Smooth muscle cell of the brain vasculature (primary cell): Measurements from ENCODE around the gene NDUFAB1.
"Not testable (repeated sequence)": the region's sequence is repeated elsewhere in the genome, so short reads cannot be mapped to it uniquely, and the experiment has no call there.

Experiments used
- DNase-seq: peaks from one replicate; pipeline ENCODE4 v3.0.0-alpha.2; 2012; ENCODE audit warnings: low read depth, low spot score

NDUFAB1 gene

GRCh38 chr16:23584186-23585076 is 11.7 kb downstream of the NDUFAB1 start:
- no peak for DNase-seq

DNA sequence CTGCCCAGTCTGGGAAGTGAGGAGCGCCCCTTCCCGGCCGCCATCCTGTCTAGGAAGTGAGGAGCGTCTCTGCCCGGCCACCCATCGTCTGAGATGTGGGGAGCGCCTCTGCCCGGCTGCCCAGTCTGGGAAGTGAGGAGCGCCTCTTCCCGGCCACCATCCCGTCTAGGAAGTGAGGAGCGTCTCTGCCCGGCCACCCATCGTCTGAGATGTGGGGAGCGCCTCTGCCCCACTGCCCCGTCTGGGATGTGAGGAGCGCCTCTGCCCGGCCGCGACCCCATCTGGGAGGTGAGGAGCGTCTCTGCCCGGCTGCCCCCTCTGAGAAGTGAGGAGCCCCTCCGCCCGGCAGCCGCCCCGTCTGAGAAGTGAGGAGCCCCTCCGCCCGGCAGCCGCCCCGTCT is 12.8 kb downstream of the NDUFAB1 start:
- not testable (repeated sequence) for DNase-seq

GRCh38 chr16:23581764-23582163 is 14.4 kb downstream of the NDUFAB1 start:
- DNase-seq = no peak

GRCh38 chr16:23580391-23580790 is 15.7 kb downstream of the NDUFAB1 start:
- DNase-seq = no peak

GRCh38 chr16:23579371-23579770 is 16.7 kb downstream of the NDUFAB1 start:
- no peak for DNase-seq

GRCh38 chr16:23578101-23578830 is 17.9 kb downstream of the NDUFAB1 start:
- DNase-seq = no peak

DNA sequence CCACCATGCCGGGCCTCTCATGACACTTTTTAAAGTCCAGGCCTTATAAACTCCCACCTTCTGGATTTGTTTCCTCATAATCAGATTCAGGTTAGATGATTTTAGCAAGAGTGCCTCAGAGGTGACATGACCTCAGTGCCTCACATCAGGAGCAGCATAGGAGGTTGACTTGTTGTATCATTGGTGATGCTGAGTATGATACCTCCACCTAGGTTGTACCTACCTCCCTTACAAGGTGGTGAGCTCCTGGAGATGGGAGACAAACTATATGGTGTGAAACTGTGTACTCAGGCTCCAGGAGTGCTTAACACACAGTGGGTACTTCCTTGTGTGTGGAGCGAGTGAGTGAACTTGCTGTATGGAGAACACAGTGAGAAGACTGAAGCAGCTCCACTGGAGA is 18.6 kb downstream of the NDUFAB1 start:
- no peak for DNase-seq

GRCh38 chr16:23575834-23576233 is 20.3 kb downstream of the NDUFAB1 start:
- no peak for DNase-seq

GRCh38 chr16:23573817-23574216 is 22.3 kb downstream of the NDUFAB1 start:
- DNase-seq = no peak

GRCh38 chr16:23572394-23572793 is 23.7 kb downstream of the NDUFAB1 start:
- no peak for DNase-seq

GRCh38 chr16:23571895-23572294 is 24.2 kb downstream of the NDUFAB1 start:
- DNase-seq = no peak

GRCh38 chr16:23570992-23571632 is 25.0 kb downstream of the NDUFAB1 start:
- no peak for DNase-seq

DNA sequence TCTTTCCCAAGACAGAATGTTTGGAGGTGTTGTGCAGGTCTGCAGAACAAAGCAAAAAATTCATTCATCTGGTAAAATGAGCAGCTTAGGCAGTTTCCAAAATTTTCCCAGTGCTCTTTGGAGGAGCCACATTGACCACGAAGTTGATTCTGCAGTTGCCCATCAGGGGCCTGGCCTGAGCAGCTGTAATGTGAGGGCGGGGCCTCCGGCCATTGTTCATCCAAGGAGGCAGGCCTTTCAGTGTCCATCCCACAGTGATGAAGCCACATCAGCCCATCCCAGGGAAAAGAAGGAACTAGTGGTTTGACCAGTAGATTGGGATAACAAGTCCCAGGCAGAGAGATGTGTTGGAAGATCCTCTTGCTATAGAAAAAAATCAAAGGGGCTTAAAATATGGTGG is 28.5 kb downstream of the NDUFAB1 start:
- no peak for DNase-seq

GRCh38 chr16:23566724-23567123 is 29.4 kb downstream of the NDUFAB1 start:
- no peak for DNase-seq

DNA sequence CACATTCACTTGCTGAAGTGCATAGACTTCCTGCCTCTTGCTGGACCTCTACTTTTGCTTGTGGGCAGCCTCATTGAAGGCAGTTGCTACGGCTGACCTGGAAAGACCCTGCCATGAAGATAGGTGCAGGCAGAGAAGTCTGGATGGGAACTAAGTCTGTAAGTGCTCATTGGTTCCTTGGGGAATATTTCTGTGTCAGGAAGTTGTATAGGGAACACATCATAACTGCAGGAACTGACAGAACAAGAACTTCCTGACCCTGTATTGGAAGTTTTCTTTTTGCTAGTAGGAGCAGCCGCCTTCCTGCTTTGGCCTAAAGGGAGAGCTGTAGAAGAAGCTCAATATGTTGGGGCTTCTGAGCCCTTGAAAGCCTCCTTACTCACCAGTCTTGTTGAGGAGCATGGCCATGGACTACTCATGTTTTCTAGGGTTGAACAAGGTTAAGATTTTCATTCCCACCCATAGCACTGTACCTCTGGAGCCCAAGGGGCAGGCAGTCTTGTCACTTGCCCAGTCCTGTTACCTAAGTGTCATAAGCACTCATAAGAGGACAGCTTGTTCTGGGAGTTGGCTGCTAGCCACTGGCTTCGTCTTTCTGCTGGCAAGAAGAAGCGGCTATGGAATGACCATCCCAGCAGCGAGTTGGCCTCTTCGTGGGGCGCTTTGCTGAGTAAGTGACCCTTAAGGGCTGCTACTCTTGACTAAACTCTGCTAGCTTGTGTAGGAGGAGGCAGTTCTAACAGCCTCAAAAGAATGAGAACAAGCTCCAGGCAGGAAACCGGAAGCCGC is 31.3 kb downstream of the NDUFAB1 start:
- DNase-seq = no peak

GRCh38 chr16:23563186-23563585 is 32.9 kb downstream of the NDUFAB1 start:
- DNase-seq = no peak

- DNase-seq = no peak
These were observed 33.6 kb downstream of the NDUFAB1 start for GRCh38 chr16:23562505-23562904.

- no peak for DNase-seq
These were observed 34.5 kb downstream of the NDUFAB1 start for GRCh38 chr16:23561586-23561985.

DNA sequence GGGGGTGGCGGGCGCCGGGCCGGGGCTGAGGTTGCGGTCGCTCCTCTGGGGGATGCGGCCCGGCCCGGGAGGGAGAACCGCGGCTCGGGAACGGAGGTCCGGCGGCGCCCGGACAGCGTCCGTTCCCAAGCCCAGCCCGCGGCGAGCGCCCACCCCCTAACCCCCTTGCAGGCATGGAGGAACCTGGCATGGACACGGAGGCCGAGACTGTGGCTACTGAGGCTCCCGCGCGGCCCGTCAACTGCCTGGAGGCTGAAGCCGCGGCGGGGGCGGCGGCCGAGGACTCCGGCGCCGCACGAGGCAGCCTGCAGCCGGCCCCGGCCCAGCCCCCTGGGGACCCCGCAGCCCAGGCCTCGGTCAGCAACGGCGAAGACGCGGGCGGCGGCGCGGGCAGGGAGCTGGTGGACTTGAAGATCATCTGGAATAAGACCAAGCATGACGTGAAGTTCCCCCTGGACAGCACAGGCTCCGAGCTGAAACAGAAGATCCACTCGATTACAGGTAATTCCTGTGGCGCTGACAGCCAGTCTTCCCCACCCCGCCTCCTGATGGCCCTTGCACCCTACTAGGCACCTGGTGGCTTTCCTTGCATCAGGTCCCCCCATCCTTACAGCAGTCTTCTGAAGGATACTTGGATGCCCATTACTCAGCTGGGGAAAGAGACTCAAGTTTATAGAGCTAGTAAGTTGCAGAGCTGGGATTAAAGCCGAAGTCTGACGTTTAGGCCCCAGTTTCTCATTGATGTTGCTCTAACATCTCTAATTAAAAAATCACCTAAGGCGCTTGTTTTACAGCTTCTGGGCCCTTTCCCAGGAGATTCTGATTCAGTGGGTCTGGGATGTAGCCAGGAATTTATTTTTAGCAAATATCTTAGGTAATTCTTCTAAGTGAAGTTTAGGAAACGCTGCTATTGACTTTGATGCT is 38.1 kb downstream of the NDUFAB1 start:
- no peak for DNase-seq
